ENCODE measurements around the gene NANOS1. TPM values are rescaled to one million over a fixed set of nuclear protein-coding genes. Genes with fewer than 3 reads are reported as not detected.

The NANOS1 gene, protein sequence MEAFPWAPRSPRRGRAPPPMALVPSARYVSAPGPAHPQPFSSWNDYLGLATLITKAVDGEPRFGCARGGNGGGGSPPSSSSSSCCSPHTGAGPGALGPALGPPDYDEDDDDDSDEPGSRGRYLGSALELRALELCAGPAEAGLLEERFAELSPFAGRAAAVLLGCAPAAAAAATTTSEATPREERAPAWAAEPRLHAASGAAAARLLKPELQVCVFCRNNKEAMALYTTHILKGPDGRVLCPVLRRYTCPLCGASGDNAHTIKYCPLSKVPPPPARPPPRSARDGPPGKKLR
- polyA plus RNA-seq (ENCODE audit: insufficient read length in 4 of 4), result 1 to 10 TPM; 3.1 to 5.3 (median 3.6) TPM

DNA sequence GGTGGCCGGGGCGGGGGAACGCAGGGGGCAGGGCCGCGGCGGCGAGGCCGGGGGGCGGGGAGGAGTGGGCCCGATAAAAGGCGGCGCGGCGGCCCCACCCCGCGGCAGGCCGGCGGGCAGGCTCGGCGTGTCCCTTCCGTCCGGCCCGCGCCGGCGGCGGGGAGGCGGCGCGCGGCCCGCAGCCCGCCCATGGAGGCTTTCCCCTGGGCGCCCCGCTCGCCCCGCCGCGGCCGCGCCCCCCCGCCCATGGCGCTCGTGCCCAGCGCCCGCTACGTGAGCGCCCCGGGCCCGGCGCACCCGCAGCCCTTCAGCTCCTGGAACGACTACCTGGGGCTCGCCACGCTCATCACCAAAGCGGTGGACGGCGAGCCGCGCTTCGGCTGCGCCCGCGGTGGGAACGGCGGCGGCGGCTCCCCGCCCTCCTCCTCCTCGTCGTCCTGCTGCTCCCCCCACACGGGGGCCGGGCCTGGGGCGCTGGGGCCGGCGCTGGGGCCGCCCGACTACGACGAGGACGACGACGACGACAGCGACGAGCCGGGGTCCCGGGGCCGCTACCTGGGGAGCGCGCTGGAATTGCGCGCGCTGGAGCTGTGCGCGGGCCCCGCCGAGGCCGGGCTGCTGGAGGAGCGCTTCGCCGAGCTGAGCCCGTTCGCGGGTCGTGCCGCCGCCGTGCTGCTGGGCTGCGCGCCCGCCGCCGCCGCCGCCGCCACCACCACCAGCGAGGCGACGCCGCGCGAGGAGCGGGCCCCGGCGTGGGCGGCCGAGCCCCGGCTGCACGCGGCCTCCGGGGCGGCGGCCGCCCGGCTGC is at the start of gene NANOS1:
NANOS1 (plus strand) TSS at position 102 of the 808 bp plus-strand sequence; CDS start at position 190, 88 bp downstream.
- no peak for DNase-seq (ENCODE audit: low read depth in 4 of 4, low spot score in 2 of 4)

DNA sequence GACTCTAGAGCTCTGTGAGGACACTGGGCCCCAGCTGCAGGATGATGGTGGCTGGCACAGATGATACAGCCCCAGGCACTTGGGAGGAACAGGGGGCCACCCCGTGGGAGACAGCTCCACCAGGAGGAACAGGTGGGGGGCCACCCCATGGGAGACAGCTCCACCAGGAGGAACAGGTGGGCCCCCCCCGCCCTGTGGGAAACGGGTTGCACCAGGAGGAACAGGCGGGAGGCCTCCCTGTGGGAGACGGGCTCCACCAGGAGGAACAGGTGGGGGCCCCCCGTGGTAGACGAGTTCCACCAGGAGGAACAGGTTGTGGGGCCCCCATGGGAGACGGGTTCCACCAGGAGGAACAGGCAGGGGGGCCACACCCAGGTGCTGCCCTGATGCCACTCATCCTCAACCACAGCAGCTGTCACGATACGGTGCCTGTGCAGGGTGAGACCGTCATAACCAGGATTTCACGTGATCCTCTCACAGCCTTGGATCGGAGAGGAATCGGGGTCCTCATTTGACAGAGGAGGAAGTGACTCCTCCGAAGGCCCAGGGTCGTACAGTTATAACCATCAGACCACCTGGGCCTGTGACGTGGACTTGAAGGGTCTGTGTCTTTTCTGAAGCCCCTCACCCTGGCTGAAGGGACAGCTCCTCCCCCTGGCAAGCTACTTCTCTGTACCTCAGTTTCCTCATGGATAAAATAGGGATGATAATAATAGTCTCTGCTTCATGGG is 49.2 kb upstream of the NANOS1 start:
- no peak for DNase-seq (ENCODE audit: low read depth in 4 of 4, low spot score in 2 of 4)

DNA sequence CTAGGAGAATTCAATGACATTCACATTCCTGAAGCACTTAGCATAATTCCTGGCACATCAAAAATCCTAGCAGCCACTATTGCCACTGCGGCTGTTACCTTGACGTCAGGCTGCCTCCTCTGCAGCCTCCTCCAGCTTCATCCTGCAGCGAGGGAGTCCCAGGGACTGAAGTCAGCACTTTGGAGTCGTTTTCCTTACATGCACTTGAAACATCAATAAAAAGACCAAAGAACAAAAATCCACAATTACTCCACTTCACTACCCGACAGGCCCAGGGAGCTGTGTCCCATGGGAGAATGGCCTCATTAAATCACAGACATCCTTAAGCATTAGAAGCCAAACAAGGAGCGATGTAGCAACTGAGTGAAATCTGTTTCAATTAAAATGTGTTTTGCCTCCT is 48.6 kb upstream of the NANOS1 start:
- DNase-seq (ENCODE audit: low read depth in 4 of 4, low spot score in 2 of 4), result no peak

DNA sequence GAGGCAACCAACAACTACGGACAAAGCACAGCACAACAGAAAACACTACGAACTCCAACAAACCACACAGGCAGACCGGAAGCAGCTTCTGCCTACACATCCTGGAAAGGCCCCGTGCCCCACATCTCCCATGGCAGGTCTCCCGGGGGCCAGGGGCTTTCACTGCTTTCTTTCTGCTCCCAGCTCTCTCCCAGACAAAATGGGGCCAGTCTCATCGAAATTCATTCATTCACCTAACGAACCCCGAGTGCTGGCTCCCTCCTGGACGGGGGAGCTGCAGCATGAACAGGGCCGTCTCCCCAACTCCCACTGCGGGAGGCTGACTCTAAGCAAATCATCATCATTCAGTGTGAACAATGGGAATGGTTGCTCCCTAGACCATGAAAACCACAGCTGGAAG is 47.6 kb upstream of the NANOS1 start:
- no peak for DNase-seq (ENCODE audit: low read depth in 4 of 4, low spot score in 2 of 4)

DNA sequence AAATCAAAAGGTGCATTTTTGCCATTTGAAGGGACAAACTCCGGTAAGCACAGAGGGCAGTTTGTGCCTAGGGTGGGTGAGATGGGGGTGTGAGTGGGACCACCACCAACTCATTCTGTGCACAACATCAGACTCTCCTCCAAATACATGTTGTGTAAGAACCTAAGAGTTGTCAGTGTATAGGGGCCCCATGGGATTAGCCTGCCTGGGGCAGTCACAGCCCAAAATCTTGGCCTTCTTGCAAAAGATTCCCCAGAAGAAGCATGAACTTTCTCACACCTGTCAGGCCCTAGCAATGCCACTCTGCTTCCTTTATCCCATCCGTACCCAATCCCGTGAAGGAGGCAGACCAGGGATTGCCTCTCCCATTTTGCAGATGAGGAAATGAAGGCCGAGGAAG is 47.1 kb upstream of the NANOS1 start:
- no peak for DNase-seq (ENCODE audit: low read depth in 4 of 4, low spot score in 2 of 4)

DNA sequence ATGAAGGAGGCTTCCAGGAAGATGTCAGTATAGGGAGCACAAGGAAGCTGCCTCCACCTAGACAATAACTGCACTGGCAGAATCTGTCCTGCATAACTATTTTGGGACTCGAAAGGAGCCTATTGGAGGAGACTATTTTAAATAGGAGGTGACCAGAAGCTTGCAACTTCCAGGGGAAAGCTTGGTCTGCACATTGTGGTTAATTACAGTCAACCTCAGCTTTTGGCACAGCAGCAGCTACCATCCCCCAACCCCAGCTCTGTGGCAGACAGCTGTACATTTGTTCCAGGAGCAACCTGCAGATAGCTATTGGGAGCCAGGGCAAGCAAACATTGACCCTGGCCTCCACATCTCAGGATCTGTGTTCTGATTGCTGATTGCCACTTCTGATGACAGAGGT is 46.3 kb upstream of the NANOS1 start:
- DNase-seq (ENCODE audit: low read depth in 4 of 4, low spot score in 2 of 4), result no peak

DNA sequence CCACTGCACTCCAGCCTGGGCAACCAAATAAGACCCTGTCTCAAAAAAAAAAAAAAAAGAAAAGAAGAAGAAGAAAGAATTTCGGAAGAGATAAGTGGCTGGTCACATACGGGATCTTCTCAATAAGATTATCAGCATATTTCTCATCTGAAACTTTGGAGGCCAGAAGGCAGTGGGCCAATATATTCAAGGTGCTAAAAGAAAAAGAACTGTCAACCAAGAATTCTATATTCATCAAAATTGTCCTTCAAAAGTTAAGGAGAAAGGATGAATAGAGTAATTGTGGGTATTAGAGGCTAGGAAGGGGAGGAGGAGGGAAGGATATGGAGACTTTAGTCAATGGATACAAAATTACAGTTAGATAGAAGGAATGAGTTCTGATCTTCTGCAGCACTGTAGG is 43.9 kb upstream of the NANOS1 start:
- DNase-seq (ENCODE audit: low read depth in 4 of 4, low spot score in 2 of 4), result no peak

DNA sequence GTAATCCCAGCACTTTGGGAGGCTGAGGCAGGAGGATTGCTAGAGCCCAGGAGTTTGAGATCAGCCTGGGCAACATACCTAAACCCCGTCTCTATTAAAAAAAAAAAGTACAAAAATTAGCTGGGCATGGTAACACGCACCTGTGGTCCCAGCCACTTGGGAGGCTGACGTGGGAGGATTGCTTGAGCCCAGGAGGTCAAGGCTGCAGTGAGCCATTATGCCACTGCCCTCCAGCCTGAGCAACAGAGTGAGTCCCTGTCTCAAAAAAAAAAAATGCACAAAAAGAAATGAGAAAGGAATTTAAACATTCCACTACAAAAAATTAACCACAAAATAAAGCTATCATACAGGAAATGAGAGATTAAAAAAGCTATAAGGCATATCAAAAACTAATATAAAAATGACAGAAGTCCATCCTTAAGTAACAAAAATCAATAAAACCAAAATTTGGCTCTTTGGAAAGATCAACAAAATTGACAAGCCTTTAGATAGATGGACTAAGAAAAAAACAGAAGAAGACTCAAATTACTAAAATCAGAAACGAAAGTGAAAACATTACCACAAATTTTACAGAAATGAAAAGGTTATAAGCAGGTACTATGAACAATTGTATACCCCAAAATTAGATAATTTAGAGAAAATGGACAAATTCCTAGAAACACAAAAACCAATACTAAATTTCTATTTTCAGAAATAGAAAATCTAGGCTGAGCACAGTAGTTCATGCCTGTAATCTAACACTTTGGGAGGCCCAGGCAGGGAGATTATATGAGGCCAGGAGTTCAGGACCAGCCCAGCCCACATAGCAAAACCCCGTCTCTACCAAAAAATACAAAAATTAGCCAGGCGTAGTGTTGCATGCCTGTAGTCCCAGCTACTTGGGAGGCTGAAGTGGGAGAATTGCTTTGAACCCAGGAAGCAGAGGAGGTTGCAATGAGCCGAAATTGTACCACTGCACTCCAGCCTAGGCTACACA is 42.4 kb upstream of the NANOS1 start:
- DNase-seq (ENCODE audit: low read depth in 4 of 4, low spot score in 2 of 4), result no peak

DNA sequence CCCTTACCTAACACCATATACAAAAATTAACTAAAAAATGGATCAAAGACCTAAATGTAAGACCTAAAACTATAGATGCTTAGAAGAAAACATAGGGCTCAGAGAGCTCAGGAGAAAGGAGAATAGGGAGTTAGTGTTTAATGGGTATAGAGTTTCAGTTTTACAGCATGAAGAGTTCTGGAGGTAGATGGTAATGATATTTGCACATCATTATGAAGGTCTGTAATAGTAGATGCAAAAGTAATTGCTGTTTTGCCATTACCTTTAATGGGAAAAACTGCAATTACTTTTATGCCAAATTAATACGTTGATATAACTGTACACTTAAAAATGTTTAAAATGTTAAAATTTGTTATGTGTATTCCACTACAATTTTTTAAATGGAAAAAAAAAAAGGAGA is 39.2 kb upstream of the NANOS1 start:
- DNase-seq (ENCODE audit: low read depth in 4 of 4, low spot score in 2 of 4), result no peak

DNA sequence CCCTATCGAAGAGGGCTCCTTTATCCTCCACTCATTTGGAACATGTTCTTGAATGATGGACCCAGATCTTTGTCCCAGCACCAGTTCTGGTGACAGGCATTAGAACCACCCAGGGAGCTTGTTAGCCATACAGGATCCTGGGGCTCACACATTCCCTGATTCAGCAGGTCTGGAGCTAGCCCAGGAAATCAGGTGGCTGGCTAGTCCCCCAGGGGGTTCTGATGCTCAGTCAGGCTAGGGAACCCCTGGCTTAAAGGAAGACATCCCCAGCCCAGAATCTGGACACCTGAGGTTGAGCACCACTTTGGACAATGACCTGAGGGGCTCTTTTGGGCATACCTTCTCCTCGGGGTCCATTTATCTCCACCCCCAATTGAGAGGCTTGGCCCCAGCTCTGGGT is 37.0 kb upstream of the NANOS1 start:
- DNase-seq (ENCODE audit: low read depth in 4 of 4, low spot score in 2 of 4), result no peak

DNA sequence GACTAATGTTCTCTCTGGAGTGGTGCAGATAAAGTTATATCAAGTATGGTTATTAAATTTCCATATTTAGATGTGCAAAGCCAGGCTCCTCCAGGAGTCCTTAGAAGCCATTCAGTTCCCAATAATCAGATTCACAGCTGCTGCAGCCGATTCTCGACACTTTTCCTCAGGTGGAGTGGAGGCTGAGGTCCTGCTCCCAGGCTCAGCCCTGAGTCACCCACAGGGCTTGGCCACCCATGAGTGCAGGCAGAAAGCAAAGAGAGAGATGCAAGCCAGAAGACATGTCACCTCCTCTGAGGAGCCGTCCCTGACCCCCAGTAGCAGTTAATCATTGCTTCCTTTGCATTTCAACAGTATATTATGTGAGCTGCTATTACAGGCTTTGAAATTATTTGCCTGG is 36.3 kb upstream of the NANOS1 start:
- DNase-seq (ENCODE audit: low read depth in 4 of 4, low spot score in 2 of 4), result no peak

DNA sequence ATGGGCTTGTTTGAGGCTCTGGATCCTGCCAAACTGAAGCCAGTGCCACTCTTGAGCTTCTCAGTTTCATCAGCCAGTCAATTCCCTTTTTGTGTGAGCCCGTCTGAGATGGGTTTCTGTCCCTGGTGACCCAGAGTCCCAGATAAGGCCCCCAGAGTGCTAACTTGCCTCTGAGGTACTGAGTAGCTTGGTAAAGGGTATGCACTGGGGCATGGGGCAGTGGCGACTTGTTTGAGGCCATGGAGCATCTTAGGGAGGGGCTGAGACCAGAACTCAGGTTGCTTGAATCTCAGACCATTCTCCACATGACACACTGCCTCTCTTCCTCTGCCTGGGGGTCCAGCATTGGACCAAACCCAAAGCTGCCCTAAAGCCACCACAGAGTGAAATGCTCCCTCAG is 35.2 kb upstream of the NANOS1 start:
- DNase-seq (ENCODE audit: low read depth in 4 of 4, low spot score in 2 of 4), result no peak

DNA sequence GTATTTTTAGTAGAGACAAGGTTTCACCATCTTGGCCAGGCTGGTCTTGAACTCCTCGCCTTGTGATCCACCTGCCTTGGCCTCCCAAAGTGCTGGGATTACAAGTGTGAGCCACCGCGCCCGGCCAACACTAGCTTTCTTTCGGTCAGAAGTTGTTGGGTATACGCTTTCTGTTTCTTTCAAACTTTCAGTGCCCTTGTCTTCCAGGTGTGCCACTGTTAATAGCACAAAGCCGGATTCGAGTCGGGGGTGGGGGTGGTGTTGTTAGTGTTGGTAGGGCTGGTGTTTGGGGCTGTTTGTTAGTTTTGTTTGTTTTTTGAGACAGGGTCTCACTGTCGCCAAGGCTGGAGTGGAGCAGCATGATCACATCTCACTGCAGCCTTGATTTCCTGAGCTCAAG is 33.8 kb upstream of the NANOS1 start:
- no peak for DNase-seq (ENCODE audit: low read depth in 4 of 4, low spot score in 2 of 4)

DNA sequence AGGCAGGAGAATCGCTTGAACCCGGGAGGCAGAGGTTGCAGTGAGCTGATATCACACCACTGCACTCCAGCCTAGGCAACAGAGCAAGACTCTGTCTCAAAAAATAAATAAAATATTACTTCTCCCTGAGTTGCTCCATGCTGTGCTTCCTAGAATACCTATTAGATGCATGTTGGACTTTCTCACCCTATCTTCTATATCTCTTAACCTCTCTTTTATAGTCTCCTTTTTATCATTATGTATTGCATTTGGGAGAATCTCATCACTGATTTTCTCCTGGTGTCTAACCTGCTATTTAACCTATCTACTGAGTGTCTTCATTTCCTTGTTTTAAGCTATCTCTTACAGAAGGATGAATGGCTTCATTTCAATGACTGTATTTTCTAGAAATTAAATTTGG is 32.1 kb upstream of the NANOS1 start:
- no peak for DNase-seq (ENCODE audit: low read depth in 4 of 4, low spot score in 2 of 4)

DNA sequence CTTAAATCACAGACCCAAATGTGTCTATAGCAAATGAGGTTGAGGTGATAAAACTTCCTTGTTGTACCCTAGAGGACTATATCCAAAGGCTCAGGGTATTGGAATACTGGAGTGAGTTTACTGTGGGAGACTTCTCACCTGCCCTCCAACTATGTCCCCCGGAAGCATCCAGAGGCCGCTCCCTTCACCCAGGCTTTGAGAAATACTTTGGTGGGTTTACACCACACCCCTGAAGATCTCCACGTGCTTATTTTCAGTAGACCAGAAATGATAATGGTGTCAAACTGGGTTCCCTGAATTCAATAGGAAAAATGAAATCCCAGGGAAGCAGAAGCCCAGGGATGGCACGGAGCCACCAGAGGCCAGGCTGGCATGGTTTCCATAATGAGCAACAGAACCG is 31.3 kb upstream of the NANOS1 start:
- no peak for DNase-seq (ENCODE audit: low read depth in 4 of 4, low spot score in 2 of 4)

DNA sequence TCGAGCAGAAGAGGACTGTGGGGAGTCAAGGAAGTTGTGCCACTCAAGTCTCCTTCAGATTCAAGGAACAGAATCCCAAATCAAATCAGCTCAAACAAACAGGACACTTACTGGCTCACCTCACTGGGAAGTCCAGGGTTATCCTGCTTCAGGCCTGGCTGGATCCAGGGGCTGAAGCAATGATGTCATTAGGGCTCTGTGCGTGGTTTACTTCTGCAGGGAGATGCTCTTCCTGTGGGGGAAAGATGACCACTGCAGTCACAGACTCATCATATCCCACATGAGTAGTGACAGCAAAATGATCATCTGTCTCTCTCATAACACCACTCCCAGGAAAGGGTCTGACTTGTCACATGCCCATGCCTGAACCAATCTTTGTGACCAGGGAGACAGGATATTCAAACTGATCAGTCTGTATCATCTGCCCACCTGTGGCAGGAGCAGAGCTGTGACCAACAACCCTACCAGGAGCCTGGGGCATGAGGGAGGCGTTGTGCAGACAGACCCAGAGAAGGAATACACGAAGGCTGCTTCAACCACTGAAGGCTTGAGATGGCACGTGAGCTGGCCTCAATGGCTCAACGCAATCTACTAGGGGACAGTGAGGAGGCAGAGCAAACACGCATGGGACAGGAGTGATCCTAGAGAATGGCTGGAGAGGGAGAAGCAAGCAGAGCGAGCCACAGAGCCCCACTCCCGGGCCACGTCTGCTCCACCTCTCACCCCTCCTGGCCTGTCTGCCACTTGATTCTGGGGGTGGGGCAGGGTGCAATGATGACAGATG is 27.6 kb upstream of the NANOS1 start:
- DNase-seq (ENCODE audit: low read depth in 4 of 4, low spot score in 2 of 4), result no peak

DNA sequence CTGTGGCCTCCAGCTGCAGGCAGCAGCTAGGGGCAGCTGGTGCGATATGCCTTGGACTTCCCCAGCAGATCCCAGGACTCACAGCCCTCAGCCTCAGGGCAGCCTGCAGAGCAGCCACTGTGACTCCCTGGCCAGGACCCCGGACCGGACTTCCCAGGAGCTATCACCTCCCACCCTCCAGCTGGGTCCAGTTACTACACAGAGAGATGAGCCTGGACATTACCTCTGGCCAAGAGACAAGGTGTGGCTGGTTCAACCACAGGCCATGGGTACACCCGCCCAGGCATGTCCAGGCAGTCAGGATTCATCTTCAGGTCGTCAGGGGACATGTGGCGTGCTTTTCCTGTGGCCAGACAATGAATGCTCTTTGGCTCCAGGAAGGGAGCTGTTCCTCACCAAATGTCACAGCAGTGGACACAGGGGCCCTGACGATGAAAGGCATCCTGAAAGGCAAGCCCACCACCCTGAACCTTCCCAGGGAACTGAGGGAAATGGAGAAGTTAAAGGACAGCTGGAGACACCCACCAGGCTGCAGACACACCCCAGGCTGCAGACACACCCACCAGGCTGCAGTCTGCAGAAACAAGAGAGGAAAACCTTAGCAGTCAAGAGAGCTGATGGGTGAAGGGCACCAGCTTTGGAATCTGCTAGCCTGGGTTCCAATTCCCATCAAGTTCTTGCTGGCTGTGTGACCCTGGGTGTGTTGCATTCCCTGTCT is 25.8 kb upstream of the NANOS1 start:
- DNase-seq (ENCODE audit: low read depth in 4 of 4, low spot score in 2 of 4), result no peak

DNA sequence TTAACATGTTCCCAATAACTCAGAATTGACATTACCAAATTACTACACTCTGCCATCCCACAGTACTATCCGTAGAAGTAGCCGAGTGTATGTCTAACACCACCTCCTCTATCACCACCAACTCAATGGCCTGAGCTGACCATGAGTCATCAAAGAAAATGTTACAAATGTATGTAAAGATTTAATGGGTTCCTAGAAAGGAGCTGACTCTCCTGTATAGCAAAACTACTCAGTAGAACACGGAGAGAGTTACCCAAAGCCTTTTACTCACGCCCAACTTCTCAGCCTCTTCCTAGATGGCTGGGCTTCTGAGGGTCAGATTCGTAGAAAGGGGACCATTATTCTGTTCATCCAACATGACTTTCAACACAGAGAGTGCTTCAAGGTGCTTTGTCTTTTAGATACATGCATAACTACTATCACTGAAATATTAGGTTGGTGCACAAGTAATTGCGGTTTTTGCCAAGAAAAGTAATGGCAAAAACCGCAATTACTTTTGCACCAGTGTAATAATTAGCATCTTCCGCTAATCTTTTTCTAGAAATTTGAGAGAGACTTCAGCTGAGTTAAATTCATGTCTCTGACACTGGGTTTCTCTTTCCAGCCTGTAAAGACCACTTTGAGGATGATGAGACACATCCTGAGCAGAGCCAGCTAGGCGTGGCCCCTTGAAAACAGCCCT is 24.0 kb upstream of the NANOS1 start:
- no peak for DNase-seq (ENCODE audit: low read depth in 4 of 4, low spot score in 2 of 4)

Data from left renal cortex interstitium (tissue), 4 donors.